Body of pancreas (tissue), 4 donors: ENCODE measurements around the gene FHOD3.

Experiments
- CTCF ChIP-seq, 7 experiments: fragments of 450-650 bp in 4 of 7; fragments of 200-600 bp in 3 of 7; sonication (generic) in 3 of 7; IDR thresholded peaks; one replicate each; pipeline ENCODE4 v1.5.1; 2016 to 2019; ENCODE audit warnings: antibody characterized with exemption in 7 of 7
- POLR2A ChIP-seq, 3 donors: fragments of 450-650 bp; IDR thresholded peaks; one replicate each; pipeline ENCODE4 v1.6.1; 2016; ENCODE audit warnings: antibody characterized with exemption in 3 of 3, mild to moderate bottlenecking in 2 of 3

DNA sequence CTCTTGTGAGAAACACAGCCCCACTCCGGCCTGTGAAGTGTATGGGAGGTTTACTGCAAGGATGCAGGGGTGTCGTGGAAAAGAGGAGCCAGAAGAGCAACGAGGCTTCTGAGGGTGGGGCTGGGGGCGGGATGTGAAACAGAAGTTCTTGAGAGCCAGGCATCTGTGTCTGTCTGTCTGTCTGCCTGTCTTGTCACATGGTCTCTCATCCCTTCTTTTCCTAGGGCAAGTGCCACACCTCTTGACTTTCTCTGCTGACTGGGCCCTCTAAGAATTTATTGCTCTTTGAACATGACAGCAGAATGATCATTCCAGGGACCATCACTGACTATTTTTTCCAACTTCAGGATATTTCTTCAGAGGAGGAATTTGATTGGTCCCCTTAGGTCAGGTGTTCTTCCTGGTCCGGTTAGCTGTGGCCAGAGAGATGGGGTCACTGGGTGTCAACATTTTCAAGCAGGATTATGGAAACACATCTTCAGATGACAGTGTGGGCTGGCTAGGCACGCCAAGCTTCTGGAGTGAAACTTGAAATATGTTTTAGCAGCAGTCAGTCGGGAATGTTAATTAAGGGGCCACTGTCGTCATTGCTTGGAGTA, 131.0 kb downstream of the FHOD3 start:
- TF ChIP-seq CTCF (IDR thresholded peaks at IDR 0.05), result no peak
- no peak for TF ChIP-seq POLR2A (IDR thresholded peaks at IDR 0.05)
